DMS 273 (cell line): ENCODE results near the gene DNAJB6.
"Not testable (repeated sequence)": the region's sequence is repeated elsewhere in the genome, so short reads cannot be mapped to it uniquely, and the experiment has no call there.

ENCODE experiments used
- DNase-seq: peaks from one replicate; lab custom pipeline; 2025; ENCODE audit not compliant: unreplicated experiment; lab: John Stamatoyannopoulos, UW

The DNAJB6 gene

DNA sequence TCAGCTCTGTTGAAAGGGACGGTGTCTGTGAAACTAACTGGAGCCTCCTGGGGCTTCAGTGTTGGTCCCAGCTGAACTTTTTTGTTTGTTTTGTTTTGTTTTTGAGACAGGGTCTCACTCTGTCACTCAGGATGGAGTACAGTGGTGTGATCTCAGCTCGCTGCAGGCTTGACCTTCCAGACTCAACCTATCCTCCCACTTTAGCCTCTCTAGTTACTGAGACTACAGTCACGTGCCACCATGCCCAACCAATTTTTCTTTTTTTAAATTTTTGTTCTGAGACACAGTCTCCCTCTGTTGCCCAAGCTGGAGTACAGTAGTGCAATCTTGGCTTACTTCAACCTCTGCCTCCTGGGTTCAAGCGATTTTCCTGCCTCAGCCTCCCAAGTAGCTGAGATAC is 13.4 kb upstream of the DNAJB6 start:
- DNase-seq: no peak

- no peak for DNase-seq
Observed at GRCh38 chr7:157329447-157329846, 7.4 kb upstream of the DNAJB6 start.

GRCh38 chr7:157330567-157330966 is 6.2 kb upstream of the DNAJB6 start:
- DNase-seq: not testable (repeated sequence)

GRCh38 chr7:157331049-157331448 is 5.8 kb upstream of the DNAJB6 start:
- DNase-seq: not testable (repeated sequence)

DNA sequence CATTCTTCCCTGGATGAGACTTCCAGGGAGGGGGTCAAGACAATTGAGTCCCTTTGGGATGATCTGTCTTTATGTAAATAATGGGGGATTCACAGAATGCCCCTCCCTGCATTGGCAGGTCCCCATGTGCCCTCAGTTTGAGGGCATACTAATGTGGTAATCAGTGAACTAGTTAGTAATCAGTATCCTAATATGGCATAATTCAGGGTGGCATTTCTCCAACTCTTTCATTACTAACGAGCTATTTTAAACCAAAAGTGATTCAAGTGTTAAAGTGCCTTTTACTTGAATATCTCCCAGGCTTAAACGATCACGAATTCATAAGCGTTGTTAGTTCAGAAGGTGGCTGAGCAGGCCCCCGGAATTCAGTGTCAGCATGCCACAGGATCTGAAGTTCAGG is 1.6 kb upstream of the DNAJB6 start:
- DNase-seq: no peak

DNA sequence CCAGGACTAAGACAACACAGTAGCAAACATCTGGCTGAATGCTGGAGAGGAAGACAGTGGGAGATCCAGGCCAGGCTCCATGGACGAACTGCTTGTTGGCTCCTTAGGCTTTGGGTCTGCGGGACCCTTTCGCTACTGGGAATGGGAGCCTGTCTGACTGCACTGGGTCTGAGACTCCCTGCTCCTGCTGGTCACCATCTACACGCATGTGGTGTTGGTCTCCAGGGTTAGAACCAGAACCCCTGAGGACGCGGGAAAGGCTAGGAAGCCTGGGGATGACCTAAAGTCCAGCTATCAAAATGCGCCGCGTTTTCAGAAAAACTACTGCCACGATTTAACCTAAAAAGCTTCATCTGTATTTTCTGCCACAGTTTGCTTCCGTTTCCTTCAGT is 817 bp upstream of the DNAJB6 start:
- DNase-seq: no peak

- DNase-seq: peak; percentile 86
Observed at GRCh38 chr7:157337316-157338149, 729 bp downstream of the DNAJB6 start.

GRCh38 chr7:157339777-157340677 is 3.2 kb downstream of the DNAJB6 start:
- peak; percentile 86 for DNase-seq

DNA sequence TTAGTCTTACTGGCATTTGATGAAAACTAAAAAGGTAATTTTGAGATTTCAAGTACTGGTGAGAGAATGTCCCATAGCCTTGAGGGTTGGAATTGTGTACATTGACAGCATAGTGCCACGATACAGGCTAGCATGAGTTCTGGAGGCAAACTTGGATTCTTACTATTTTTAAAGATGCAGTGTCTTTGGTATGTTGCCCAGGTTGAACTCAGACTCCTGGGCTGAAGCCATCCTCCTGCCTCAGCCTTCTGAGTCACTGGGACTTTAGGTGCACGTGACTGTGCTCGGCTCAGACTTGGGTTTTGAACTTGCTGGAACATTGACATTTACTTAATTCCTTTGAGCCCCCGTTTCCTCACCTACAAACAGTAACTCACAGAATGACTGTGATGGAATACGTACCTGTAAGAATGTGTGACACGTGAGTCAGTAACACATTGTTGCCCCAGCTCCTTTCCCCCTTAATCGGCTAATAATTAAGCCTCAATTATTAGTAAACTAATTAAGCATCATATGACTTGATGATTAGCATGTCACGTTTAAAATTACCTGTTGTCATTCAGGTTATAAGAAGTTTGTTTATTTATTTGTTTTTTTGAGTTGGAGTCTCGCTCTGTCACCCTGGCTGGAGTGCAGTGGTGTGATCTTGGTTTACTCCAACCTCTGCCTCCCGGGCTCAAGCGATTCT is 10.6 kb downstream of the DNAJB6 start:
- DNase-seq: no peak

GRCh38 chr7:157348548-157348947 is 11.7 kb downstream of the DNAJB6 start:
- DNase-seq: no peak

DNA sequence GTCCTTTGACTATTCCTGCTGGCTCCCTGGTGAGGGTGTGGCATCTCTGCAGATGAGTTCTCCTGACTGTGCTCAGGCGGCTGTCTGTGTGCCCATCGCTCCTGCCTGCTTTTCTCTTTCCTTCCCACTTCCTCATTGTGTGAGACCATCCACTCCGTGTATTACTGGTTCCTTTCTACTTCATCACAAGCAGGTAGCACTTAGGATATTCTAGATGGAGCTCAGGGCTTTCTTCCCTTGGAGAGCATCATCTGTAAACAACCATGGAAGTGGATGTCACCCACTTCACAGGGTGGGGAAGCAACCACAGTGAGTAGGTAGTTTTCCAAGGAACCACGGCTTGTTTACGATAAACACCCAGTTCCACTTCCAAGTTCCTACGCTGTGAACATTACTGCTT is 15.7 kb downstream of the DNAJB6 start:
- no peak for DNase-seq

GRCh38 chr7:157355784-157356511 is 19.1 kb downstream of the DNAJB6 start:
- DNase-seq: peak; percentile 47

DNA sequence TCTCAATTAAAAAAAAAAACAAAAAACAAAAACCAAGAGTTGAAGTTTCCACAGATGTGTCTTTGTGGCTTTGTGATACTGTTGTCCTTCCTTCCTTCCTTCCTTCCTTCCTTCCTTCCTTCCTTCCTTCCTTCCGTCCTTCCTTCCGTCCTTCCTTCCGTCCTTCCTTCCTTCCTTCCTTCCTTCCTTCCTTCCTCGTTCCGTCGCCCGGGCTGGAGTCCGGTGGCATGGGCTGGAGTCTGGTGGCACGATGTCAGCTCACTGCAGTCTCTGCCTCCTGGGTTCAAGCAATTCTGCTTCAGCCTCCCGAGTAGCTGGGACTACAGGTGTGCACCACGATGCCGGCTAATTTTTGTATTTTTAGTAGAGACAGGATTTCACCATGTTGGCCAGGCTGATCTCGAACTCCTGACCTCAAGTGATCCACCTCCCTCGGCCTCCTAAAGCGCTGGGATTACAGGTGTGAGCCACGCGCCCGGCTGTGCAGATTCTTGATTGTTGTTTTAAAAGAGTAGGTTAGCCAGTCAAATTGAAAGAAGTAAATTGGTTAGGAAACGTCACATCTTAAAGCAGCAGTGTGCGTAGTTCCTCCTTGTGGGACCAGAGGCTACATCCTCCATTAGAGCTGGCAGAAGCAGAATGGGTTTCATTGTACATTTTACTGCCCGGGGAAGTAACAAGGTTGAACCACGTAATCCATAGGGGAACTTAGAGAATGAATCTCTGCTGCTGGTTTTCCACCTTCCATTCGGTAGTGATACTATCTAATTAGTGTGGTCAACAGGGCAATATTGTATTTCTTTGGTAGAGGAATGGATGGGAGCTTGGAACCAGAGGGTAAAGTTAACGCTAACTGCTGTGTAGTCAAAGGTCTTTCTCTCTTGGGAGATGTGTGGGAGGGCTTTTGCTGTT is 20.6 kb downstream of the DNAJB6 start:
- no peak for DNase-seq

- no peak for DNase-seq
Observed at GRCh38 chr7:157358041-157358752, 21.4 kb downstream of the DNAJB6 start.

DNA sequence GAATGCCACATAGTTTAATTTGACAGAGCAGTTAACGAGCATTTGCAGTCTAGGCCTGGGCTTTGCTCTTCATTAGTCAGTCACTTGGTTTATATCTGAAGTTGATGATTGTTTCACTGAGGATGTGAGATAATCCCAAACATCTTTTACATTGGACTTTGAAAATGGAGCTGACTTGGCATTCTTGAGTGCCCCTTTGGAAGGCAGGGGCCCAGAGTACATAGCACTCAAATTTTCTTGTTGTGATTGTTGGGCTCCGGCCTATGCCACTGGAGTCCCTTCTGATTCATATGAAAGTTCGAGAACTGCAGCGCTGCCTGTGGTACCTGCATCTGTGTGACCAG is 21.9 kb downstream of the DNAJB6 start:
- no peak for DNase-seq

DNA sequence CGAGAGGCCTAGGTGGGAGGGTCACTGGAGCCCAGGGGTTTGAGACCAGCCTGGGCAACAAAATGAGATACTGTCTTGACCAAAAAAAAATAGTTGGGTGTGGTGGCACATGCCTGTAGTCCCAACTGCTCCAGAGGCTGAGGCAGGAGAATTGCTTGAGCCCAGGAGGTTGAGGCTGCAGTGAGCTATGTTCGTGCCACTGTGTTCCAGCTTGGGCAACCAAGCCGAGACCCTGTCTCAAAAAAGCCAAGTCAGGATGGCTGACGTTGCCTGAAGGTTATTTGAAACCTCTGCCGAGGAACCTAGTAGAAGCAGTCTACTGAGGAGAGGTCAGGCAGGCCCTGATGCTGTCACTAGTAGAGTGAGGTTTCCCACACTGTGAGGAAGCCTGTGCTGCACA is 22.8 kb downstream of the DNAJB6 start:
- no peak for DNase-seq

DNA sequence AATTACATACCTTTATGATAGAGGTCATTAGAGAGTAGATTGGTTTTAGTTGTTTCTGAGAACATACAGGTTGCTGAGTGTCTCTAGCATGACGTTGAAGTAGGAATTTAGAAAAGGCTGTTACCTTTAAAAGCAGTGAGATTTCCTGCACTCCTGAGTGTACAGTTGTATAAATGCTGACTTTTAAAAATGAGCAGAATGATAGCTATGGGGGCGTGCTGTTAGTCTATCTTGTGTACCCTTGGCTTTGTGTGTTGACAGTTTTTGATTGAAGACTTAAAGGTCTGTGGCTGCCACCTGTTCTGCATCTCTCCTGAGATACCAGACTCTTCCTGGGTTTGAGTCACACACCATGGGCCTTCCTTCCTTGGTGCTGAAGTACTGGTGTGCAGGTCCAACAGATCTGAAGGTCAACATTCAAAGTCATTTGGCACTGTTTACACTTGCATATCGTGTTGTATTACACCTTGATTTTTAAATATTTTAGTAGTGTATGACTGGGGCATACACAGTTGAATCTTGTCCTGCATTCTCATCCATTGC is 23.8 kb downstream of the DNAJB6 start:
- DNase-seq: no peak

- no peak for DNase-seq
Observed at GRCh38 chr7:157361537-157361936, 24.7 kb downstream of the DNAJB6 start.

DNA sequence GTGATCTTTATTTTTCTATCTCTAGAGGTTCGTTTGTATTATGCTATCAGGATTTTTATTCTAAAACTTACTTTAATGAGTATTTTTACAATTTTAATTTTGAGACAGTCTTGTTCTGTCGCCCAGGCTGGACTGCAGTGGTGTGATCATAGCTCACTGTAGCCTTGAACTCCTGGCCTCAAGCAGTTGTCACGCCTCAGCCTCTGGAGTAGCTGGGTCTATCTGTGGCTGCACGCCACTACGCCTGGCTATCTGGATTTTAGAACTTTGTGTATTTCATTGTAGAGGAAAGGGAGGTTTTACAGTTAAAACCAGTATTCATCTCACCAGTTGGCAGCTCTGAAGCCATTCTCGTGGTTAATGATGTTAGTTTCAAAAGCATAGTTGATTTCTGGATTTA is 25.9 kb downstream of the DNAJB6 start:
- no peak for DNase-seq
